HG03460 (cell line): Measurements from ENCODE around the gene BICD1.
A peak's percentile ranks its signal among the peaks of the same experiment; 100 is the strongest.

Experiments
- ATAC-seq: cut with Tn5 transposase; IDR thresholded peaks from one replicate; pipeline ENCODE4 v1.9.1; 2021; ENCODE audit not compliant: unreplicated experiment

BICD1 gene

GRCh38 chr12:32100888-32101287 lies 5.8 kb upstream of the BICD1 start:
- ATAC-seq, result no peak

GRCh38 chr12:32102234-32102633 lies 4.4 kb upstream of the BICD1 start:
- no peak for ATAC-seq

GRCh38 chr12:32104572-32105355 lies 1.9 kb upstream of the BICD1 start:
- ATAC-seq, result no peak

- ATAC-seq, result peak; percentile 4
These were observed 596 bp upstream of the BICD1 start for GRCh38 chr12:32105986-32106516.

DNA sequence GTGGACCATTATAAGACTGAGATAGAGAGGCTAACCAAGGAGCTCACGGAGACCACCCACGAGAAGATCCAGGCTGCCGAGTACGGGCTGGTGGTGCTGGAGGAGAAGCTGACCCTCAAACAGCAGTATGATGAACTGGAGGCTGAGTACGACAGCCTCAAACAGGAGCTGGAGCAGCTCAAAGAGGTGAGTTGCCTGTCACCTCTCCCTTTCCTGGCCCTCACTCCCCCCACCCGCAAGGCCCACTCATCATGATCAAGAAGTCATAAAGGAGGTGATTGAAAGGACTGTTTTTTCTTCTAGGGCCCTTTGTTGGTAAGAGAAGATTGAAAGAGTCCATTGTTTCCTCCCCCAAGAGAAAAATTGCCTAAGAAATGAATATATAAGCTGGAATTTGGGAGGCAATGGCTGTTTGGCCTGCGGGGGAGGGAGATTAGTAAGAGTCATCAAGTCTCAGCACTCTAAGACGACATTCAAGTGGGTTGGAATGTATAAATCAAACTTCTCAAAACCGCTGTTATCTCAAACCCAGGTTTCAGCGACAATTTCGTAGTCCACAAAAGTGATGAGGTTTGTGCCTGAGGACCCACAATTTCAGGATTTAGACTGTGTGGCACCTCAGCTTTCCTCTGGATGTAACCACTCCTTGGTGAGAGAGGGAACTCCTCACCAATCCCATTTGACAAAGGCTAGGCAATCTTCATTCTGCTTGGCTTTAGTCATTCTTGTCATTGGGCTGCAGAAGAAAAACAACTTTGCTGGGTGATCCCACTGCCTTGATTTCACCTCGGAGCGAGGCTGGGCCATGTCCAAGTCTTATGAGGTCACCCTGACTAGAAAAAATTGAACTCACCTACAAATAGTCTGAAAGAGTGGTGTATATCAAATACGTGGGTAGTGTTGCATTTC lies 966 bp downstream of the BICD1 start:
- ATAC-seq, result peak; percentile 13

- no peak for ATAC-seq
These were observed 2.1 kb downstream of the BICD1 start for GRCh38 chr12:32108787-32109186.

DNA sequence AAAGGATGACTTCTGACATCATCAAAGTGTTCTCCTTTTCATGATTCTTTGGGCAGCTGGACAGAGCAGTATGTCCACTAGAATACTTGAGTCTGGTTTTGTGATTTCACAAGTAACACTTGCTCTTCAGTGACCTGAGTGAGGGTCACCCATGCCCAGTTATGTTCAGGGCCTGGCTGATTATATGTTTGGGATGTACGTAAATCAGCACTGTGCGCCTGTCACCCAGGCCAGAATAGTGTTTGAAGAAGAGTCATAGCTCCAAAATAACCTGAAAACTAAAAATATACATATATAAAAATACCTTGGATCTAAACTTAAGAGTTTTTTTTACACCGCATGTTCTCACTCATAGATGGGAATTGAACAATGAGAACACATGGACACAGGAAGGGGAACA lies 3.8 kb downstream of the BICD1 start:
- ATAC-seq, result no peak

DNA sequence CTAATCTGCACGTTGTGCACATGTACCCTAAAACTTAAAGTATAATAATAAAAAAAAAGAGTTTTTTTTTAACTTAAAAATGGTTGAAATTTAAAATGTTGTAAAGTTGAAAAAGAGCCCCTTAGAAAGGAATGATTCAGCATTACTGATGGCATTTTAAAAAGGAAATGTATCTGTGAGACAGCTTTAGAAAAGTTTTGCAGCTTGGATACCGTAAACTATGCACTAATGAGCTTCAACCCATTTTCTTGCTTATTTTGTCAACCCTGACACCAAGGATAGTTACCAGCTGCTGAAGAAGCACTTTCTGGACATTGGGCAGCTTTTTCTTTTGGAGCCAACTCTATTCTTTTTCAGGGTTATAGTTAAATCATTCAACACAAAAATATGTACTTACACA lies 4.3 kb downstream of the BICD1 start:
- ATAC-seq, result no peak

DNA sequence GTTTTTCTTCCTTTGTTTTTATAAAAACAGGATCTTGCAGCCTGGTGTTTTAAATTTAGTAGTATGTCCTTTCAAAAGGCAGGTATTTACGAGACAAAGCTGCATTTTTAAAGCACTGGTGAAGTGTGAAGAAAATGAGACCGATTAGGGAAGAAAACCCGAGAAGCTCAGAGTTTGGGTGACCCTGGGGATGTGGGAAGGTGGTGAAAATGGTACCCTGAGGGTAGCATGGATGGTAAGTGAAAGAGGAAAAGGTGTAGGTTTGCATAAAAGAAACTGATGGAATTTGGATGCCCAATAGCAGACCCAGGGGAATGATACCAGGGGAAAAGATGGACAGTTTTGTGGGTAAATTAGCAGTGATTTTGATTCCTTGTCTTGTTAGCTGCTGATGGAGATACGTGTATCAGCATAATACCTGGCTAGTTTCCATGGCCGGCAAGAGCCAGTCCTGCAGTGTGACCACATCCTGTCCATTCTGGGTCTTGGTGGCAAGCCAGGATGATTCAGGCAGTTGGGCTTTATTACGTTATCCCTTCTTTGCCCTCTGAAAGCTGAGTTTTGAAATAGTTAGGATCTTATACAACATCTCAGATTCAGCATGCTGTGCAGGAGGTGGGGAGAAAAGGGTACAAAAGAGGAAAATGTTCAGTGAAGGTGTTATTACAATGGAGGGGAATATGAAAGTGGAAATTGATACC lies 8.9 kb downstream of the BICD1 start:
- peak; percentile 46 for ATAC-seq

DNA sequence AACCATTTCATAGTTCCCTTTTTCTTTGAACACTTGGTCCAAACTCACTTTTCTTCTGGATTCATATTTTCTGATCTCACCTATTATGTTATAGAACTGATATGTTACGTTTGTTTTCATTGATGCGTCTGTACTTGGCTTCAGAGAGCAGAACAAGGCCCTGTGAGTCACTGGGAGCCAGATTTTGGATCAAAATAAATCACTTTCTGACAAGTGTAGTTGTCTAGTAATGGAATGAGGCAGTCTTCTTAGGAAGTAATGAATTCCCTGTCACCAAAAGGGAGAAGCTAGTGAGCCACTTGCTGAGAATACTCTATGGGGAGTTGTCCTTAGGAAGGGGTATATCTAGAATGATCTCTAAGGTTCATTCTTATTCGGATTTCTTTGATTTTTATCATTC lies 10.2 kb downstream of the BICD1 start:
- no peak for ATAC-seq

DNA sequence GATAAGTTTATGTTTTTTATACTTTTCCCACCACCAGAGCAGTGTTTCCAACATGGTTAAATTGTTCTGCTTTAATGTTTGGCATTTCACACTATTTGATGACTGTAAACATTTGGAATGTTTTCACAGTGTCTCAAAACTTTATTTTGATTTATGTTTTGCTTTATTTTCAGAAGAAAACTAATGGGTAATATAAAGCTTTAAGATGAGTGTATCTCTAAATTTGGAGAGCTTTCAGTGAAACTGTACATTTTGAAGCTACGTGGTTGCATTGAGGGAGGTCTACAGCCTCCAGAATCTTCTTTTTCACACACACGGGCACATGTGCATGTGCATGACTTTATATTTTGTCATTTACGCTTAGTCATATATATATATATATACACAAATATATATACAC lies 10.7 kb downstream of the BICD1 start:
- no peak for ATAC-seq

DNA sequence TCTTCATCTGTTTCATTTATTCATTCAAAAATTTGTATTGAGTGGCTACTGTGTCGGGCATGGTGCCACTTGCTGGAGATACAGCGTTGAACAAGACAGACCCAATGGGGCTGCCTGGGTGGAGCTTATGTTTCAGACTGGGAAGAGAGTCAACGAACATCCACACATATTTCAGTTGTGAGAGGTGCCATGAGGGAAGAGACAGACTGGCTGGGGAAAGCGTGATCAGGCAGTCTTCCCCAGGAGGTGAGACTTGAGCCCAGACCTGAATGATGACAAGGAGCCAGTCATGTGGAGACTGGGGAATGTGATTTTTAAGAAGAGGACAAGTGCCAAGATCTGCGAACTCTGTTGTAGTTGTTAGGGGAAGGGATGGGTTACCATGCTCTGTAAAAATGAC lies 12.2 kb downstream of the BICD1 start:
- no peak for ATAC-seq

DNA sequence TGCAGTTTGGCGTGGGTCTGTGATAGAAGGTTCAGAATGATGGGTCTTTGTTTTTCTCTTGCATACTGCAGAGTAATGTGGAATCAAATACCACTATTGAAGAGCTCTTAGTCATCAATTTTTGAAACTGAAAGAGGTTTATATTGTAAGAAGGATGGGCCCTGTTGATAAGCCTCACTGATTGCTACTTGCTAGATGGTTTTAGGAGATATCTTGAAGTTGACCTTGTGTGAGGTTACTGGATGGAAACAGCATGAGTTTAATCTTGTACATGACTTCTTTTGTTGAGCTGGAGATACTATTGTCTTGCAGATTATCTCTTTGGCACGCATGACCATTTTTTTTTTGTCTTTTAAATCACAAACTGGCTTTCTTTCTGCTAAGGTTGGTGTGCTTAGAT lies 13.8 kb downstream of the BICD1 start:
- ATAC-seq, result peak; percentile 85

DNA sequence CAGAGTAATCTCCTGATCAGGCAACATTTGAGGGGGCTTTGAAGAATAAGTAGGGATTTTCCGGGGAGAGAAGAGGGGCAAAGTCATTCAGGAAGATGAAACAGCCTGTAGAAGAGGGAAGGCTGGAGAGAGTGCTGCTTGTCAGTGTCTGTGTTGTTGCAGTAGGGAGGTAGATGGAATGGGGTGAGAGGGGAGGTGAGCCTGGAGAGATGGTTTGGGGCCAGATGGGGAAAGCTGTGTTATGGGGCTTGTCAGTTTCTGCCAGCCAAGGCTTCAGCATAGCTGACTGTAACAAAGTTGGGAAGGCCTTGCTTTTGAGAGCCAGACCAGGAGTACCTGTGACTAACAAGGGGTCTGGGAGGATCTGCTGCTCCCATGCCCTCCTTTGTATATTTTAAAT lies 18.0 kb downstream of the BICD1 start:
- ATAC-seq, result no peak

DNA sequence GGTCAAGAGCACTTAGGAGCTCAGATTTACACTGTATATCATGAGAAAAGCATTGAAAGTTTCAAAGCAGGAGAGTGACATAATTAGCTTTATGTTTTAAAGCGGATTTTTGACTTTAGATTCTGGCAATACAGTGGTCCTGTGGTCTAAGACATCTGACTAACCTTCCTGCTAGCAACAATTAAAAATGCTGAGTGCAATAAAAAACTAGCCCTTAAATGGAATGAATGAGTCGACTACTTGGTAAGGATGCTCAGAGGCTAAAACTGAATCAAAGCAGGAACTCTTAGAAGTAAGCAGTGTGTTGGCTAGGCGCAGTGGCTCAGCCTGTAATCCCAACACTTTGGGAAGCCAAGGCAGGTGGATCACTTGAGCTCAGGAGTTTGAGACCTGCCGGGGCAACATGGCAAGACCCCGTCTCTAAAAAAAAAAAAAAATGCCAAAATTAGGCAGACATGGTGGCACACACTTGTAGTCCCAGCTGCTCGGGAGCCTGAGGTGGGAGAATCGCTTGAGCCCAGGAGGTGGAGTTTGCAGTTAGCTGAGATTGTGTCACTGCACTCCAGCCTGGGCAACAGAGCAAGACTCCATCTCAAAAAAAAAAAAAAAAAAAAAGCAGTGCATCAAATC lies 18.9 kb downstream of the BICD1 start:
- no peak for ATAC-seq

DNA sequence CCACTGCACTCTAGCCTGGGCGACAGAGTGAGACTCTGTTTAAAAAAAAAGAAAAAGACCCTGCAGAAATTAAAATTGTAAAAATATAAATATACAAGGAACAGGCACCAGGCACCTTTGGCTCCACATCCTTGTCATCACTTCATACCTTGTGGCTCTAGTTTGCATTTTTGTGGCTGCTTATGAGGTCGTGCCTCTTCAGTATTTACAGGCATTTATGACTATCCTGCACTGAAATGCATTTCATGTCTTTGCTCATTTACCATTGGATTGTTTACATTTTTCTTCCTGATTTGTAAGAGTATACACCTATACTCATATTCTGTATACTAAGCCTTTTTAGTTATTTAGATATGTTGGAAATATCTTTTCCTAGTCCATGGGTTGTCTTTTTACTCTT lies 20.1 kb downstream of the BICD1 start:
- no peak for ATAC-seq

- no peak for ATAC-seq
These were observed 25.0 kb downstream of the BICD1 start for GRCh38 chr12:32131666-32132065.

DNA sequence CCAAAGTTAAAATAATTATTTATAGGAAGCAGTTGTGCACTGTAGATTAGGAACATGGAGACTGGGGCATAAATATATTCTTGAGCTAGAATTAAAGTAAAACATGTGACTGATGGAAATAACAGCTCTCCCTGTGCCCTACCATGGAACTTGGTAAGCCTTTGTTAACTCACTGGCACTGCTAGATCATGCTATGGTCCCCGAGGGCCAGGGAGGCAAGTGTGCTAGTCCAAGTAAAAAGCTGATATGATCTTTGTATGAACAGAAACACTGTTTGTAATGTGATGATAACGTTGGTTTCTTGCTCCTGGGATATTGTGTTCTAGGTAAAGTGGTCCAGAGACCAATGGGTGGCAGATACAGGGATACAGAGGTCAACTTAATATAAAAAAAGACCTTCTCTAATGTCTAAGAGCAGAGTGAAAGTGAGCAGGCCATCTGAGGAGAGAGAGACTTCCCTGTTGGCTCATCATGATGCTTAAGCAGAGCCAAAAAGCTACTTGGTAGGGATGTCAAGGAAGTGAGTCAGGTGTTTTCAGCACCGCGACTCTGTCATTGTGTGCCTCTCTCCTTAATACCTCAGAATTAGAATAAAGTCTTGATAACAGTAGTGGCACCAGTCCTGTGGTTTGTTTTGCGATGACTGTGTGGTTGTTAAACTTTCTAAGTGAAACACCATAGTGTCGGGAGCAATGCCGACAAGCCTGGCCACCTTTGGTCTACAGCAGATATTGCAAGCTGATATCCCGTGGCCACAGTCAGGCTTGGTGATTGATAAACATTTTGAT lies 27.6 kb downstream of the BICD1 start:
- ATAC-seq, result peak; percentile 50

- no peak for ATAC-seq
These were observed 29.3 kb downstream of the BICD1 start for GRCh38 chr12:32135967-32136366.

DNA sequence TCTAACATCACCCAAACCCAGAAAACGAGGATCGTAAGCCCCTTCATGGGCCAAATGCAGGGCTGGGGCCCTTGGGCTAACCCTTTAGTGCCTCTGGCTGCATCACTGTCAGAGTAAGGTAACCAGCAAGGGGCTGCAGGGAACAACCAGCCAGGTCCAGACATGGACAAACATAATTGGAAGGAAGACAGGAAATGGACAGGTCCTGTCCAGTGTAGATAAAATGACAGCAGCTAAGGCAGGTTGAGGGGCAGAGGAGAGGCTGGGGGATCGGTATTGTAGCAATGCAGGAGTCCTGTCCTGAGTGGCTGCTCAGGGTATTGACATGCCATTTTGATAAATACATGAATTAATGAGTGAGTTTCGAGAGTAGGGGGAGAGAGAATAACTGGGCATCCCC lies 29.8 kb downstream of the BICD1 start:
- no peak for ATAC-seq
